Measurements from ENCODE around the gene IQCH. TPM values are rescaled to one million over a fixed set of nuclear protein-coding genes. Genes with fewer than 3 reads are reported as not detected.

IQCH gene
- total and polyA plus RNA-seq, 7 donors: 0.36 to 3.8 (median 1.4) TPM

DNA sequence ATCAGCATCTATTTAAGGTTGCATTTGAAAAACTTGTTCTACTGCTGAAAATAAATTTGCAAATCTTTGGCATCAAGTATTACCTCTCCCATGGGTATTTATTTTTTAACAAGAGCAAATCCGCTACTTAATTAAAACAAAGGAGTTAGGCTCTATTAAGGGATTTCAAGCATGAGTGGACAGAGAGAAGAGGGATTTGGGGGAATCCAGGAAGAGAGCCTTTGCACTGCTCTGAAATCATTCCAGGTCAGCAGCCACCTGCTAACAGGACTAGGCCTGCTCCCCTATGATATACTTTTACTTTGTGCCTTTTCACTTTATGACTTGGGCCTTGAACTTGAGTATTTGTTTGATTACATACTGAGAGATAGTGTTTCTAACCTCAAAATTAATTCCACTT, 57.1 kb downstream of the IQCH start:
- DNase-seq: no peak
- Histone ChIP-seq H3K4me1 (peaks cover 0 to 12% (median 5%) of the 10 kb centered on the region in 4 donors), H3K36me3 (no peaks in the 10 kb centered on the region), H3K4me3 (no peak overlapping the region), H3K27me3 (no peaks in the 10 kb centered on the region), H3K27ac (no peak overlapping the region), H3K9me3 (no peaks in the 10 kb centered on the region)
- WGBS, 2 donors: 96 to 100% methylated on average over 1 of the region's 1 CpG
- intact Hi-C loops (cut with DNase I): no loop called here
- TF ChIP-seq POLR2A (IDR thresholded peaks at IDR 0.05): no peak
- TF ChIP-seq, protein P1, sequence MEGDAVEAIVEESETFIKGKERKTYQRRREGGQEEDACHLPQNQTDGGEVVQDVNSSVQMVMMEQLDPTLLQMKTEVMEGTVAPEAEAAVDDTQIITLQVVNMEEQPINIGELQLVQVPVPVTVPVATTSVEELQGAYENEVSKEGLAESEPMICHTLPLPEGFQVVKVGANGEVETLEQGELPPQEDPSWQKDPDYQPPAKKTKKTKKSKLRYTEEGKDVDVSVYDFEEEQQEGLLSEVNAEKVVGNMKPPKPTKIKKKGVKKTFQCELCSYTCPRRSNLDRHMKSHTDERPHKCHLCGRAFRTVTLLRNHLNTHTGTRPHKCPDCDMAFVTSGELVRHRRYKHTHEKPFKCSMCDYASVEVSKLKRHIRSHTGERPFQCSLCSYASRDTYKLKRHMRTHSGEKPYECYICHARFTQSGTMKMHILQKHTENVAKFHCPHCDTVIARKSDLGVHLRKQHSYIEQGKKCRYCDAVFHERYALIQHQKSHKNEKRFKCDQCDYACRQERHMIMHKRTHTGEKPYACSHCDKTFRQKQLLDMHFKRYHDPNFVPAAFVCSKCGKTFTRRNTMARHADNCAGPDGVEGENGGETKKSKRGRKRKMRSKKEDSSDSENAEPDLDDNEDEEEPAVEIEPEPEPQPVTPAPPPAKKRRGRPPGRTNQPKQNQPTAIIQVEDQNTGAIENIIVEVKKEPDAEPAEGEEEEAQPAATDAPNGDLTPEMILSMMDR (IDR thresholded peaks at IDR 0.05): no peak
- no peak for TF ChIP-seq POLR2AphosphoS5 (IDR thresholded peaks at IDR 0.05)
- no peak for TF ChIP-seq EP300 (IDR thresholded peaks at IDR 0.05)

DNA sequence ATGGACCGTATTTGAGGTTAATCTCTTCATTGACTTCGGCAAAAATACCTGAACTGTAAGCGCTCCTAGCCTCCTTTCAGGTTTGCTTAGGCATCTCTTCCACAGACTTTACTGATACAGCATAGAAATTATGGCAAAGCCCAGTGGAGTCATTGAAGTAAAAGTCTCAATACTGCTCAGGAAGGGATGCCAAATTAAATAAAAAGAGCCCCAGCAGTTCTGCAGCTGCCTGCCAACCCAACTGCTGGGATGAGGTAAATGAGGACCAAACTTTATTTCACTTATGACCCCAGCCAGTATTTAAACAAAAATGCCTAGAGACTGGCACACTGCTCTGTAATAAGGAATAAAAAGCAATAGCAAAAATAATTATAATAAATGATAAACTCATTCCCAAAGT, 65.4 kb downstream of the IQCH start:
- intact Hi-C loops (cut with DNase I): no loop called here
- H3K27ac ChIP-seq: no peak overlapping the region
- no peaks in the 10 kb centered on the region for H3K36me3 ChIP-seq
- H3K4me3 ChIP-seq: no peak overlapping the region
- 96 to 99% methylated on average over 3 of the region's 3 CpGs for WGBS, 2 donors
- H3K9me3 ChIP-seq: no peaks in the 10 kb centered on the region
- no peaks in the 10 kb centered on the region for H3K4me1 ChIP-seq
- H3K27me3 ChIP-seq: no peaks in the 10 kb centered on the region
- no peak for DNase-seq
- TF ChIP-seq POLR2A (IDR thresholded peaks at IDR 0.05) (no peak), POLR2AphosphoS5 (IDR thresholded peaks at IDR 0.05) (no peak), EP300 (IDR thresholded peaks at IDR 0.05) (no peak)
- TF ChIP-seq, protein P1 (IDR thresholded peaks at IDR 0.05): no peak

DNA sequence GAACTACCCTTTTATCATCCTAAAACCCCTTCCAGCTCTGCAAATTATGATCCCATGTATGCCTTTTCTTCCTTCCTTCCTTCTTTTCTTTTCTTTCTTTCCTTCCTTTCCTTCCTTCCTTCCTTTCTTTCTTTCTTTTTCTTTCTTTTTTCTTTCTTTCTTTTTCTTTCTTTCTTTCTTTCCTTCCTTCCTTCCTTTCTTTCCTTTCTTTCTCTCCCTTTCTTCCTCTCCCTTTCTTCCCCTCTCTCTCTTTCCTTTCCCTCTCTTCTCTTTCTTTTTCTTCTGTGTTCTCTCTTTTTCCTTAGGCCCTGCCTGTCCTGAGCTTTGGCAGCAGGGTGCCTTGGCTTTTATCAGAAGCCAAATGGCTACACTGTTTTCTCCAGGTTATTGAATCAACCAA, 66.8 kb downstream of the IQCH start:
- no peak overlapping the region for H3K4me3 ChIP-seq
- H3K27me3 ChIP-seq: no peaks in the 10 kb centered on the region
- no peaks in the 10 kb centered on the region for H3K36me3 ChIP-seq
- intact Hi-C loops (cut with DNase I): no loop called here
- no peak for DNase-seq
- no peak overlapping the region for H3K27ac ChIP-seq
- TF ChIP-seq EP300 (IDR thresholded peaks at IDR 0.05) (no peak), POLR2A (IDR thresholded peaks at IDR 0.05) (no peak), POLR2AphosphoS5 (IDR thresholded peaks at IDR 0.05) (no peak)
- TF ChIP-seq, protein P1 (IDR thresholded peaks at IDR 0.05): no peak
- H3K4me1 ChIP-seq: no peaks in the 10 kb centered on the region
- H3K9me3 ChIP-seq: no peaks in the 10 kb centered on the region

DNA sequence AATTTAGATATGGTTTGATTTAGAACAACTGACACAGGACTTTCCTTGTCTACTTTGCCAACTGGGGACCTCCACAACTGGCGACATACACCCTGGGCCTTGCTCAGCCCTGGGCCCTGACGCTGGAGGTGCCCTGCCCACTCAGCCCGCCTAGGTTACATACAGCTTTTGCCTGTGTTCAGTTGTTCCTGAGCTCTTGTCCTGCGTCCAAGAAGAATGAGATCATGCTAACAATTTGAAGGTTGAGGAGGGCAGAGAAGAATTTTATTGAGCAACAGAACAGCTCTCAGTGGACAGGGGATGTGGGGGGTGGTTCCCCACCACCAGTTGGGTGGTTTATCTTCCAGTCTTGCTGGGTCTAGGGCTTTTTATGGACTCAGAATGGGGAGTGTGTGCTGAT, 67.9 kb downstream of the IQCH start:
- Histone ChIP-seq H3K4me1 (no peaks in the 10 kb centered on the region), H3K9me3 (peaks cover 0 to 2% (median 0%) of the 10 kb centered on the region in 4 donors), H3K4me3 (no peak overlapping the region), H3K27ac (no peak overlapping the region), H3K36me3 (no peaks in the 10 kb centered on the region), H3K27me3 (no peaks in the 10 kb centered on the region)
- WGBS, 2 donors: 79 to 84% methylated on average over 4 of the region's 4 CpGs
- DNase-seq: no peak
- intact Hi-C loops (cut with DNase I): no loop called here
- TF ChIP-seq POLR2AphosphoS5 (IDR thresholded peaks at IDR 0.05) (no peak), EP300 (IDR thresholded peaks at IDR 0.05) (no peak), POLR2A (IDR thresholded peaks at IDR 0.05) (no peak)
- TF ChIP-seq, protein P1 (IDR thresholded peaks at IDR 0.05): no peak

DNA sequence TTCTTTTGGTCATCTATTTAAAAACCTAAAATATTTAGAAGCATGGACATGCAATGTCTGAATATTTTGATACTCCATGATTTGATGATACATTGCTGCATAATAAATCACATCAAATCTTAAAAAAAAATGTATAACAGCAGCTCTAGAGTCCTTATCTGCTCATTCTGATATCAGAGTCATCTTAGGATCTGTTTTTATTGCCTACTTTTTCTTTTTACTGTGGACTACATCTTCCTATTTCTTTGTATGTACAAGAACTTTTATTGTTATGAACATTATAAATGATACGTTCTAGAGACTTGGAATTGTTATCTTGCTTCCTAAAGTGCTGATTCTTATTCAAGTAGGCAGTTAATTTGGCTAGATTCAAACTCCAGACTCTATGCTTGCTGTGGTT, 72.7 kb downstream of the IQCH start:
- TF ChIP-seq, protein P1 (IDR thresholded peaks at IDR 0.05): no peak
- TF ChIP-seq POLR2AphosphoS5 (IDR thresholded peaks at IDR 0.05): no peak
- no peak for TF ChIP-seq EP300 (IDR thresholded peaks at IDR 0.05)
- no peak for TF ChIP-seq POLR2A (IDR thresholded peaks at IDR 0.05)
- 54 to 84% methylated on average over 1 of the region's 1 CpG for WGBS, 2 donors
- Histone ChIP-seq H3K27ac (no peak overlapping the region), H3K9me3 (peaks cover 0 to 5% (median 0%) of the 10 kb centered on the region in 4 donors), H3K27me3 (no peaks in the 10 kb centered on the region), H3K4me3 (no peak overlapping the region), H3K36me3 (no peaks in the 10 kb centered on the region), H3K4me1 (no peaks in the 10 kb centered on the region)
- no peak for DNase-seq
- intact Hi-C loops (cut with DNase I): no loop called here

Measured in sigmoid colon (tissue), 7 donors.